Neural cell (in vitro differentiated cells): ENCODE results near the gene MALRD1.

Experiments
- EZH2 ChIP-seq: fragments of 200-600, 300-800 bp; shearing (Covaris generic), sonication (generic); IDR thresholded peaks from 2 replicates; pipeline ENCODE4 v1.6.1; 2014; ENCODE audit warnings: antibody characterized with exemption, low read length, borderline replicate concordance, mild to moderate bottlenecking; ENCODE audit not compliant: insufficient read depth, poor library complexity, severe bottlenecking
- TF ChIP-seq, protein P1 (sequence below): fragments of 450-650 bp; IDR thresholded peaks from 2 replicates; pipeline ENCODE4 v1.5.1; 2014; ENCODE audit warnings: antibody characterized with exemption, mild to moderate bottlenecking, moderate library complexity; ENCODE audit not compliant: poor library complexity, severe bottlenecking

DNA sequence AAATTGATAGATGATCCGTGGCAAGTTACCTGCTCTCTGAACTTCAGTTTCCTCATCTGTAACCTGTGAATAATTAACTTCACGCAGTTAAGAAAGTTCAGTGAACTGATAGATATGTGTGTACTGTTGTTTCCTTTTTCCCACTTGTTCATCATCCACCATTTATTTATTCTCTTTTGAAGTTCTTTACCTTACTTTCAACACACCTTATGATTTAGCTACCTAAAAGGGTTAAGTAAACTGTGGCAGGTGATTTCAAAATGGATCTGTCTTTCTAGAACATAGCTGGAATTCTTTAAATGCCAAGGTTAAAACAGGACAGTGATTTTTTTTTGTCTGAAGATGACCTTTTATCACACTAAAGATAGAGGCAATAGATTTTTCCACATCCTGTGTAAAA, 27.4 kb upstream of the MALRD1 start:
- TF ChIP-seq, protein P1, sequence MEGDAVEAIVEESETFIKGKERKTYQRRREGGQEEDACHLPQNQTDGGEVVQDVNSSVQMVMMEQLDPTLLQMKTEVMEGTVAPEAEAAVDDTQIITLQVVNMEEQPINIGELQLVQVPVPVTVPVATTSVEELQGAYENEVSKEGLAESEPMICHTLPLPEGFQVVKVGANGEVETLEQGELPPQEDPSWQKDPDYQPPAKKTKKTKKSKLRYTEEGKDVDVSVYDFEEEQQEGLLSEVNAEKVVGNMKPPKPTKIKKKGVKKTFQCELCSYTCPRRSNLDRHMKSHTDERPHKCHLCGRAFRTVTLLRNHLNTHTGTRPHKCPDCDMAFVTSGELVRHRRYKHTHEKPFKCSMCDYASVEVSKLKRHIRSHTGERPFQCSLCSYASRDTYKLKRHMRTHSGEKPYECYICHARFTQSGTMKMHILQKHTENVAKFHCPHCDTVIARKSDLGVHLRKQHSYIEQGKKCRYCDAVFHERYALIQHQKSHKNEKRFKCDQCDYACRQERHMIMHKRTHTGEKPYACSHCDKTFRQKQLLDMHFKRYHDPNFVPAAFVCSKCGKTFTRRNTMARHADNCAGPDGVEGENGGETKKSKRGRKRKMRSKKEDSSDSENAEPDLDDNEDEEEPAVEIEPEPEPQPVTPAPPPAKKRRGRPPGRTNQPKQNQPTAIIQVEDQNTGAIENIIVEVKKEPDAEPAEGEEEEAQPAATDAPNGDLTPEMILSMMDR, result no peak
- no peak for TF ChIP-seq EZH2
